Rectal smooth muscle tissue (tissue), 1 donor: ENCODE data around the gene DLG1.
"Not testable (repeated sequence)": the region's sequence is repeated elsewhere in the genome, so short reads cannot be mapped to it uniquely, and the experiment has no call there.

Source experiments
- H3K27ac ChIP-seq: one replicate; pipeline ENCODE4 v1.7.0; 2013; ENCODE audit warnings: low read depth, low read length, inconsistent platforms
- H3K27me3 ChIP-seq: one replicate; pipeline ENCODE4 v1.7.0; 2013; ENCODE audit warnings: low read length; ENCODE audit not compliant: control insufficient read depth, insufficient read depth
- H3K36me3 ChIP-seq: one replicate; pipeline ENCODE4 v1.7.0; 2013; ENCODE audit warnings: low read length; ENCODE audit not compliant: control insufficient read depth, insufficient read depth
- H3K4me1 ChIP-seq: one replicate; pipeline ENCODE4 v1.7.0; 2013; ENCODE audit warnings: low read length; ENCODE audit not compliant: control insufficient read depth, insufficient read depth
- H3K4me3 ChIP-seq: one replicate; pipeline ENCODE4 v1.7.0; 2013; ENCODE audit warnings: low read length
- H3K9ac ChIP-seq: one replicate; pipeline ENCODE4 v1.7.0; 2013; ENCODE audit warnings: low read length

DLG1 gene

GRCh38 chr3:197209366-197210260 lies 88.8 kb downstream of the DLG1 start:
- H3K9ac ChIP-seq: no peak overlapping the region
- no peaks in the 10 kb centered on the region for H3K27me3 ChIP-seq
- no peak overlapping the region for H3K27ac ChIP-seq

GRCh38 chr3:197206913-197207312 lies 91.5 kb downstream of the DLG1 start:
- Histone ChIP-seq H3K9ac (no peak overlapping the region), H3K27me3 (no peaks in the 10 kb centered on the region), H3K4me1 (no peaks in the 10 kb centered on the region), H3K36me3 (no peaks in the 10 kb centered on the region), H3K4me3 (no peak overlapping the region), H3K27ac (no peak overlapping the region)

More at GRCh38 chr3:197209366-197210260, 88.8 kb downstream of the DLG1 start:
- H3K36me3 ChIP-seq: no peaks in the 10 kb centered on the region
- H3K4me3 ChIP-seq: no peak overlapping the region
- H3K4me1 ChIP-seq: no peaks in the 10 kb centered on the region

- Histone ChIP-seq H3K27ac (no peak overlapping the region), H3K4me1 (no peaks in the 10 kb centered on the region), H3K36me3 (no peaks in the 10 kb centered on the region), H3K4me3 (no peak overlapping the region), H3K9ac (no peak overlapping the region), H3K27me3 (no peaks in the 10 kb centered on the region)
Measured at GRCh38 chr3:197205675-197206074, 92.7 kb downstream of the DLG1 start.

GRCh38 chr3:197205265-197205664 lies 93.1 kb downstream of the DLG1 start:
- H3K27ac ChIP-seq: no peak overlapping the region
- no peaks in the 10 kb centered on the region for H3K27me3 ChIP-seq
- H3K36me3 ChIP-seq: no peaks in the 10 kb centered on the region
- H3K9ac ChIP-seq: no peak overlapping the region
- no peak overlapping the region for H3K4me3 ChIP-seq
- H3K4me1 ChIP-seq: no peaks in the 10 kb centered on the region

GRCh38 chr3:197204736-197205135 lies 93.7 kb downstream of the DLG1 start:
- no peaks in the 10 kb centered on the region for H3K4me1 ChIP-seq
- no peak overlapping the region for H3K4me3 ChIP-seq
- H3K36me3 ChIP-seq: no peaks in the 10 kb centered on the region
- H3K27ac ChIP-seq: no peak overlapping the region
- H3K27me3 ChIP-seq: no peaks in the 10 kb centered on the region
- H3K9ac ChIP-seq: no peak overlapping the region

GRCh38 chr3:197203714-197204146 lies 94.7 kb downstream of the DLG1 start:
- Histone ChIP-seq H3K27ac (no peak overlapping the region), H3K27me3 (no peaks in the 10 kb centered on the region), H3K4me1 (no peaks in the 10 kb centered on the region), H3K9ac (no peak overlapping the region), H3K36me3 (no peaks in the 10 kb centered on the region), H3K4me3 (no peak overlapping the region)

GRCh38 chr3:197202694-197203093 lies 95.7 kb downstream of the DLG1 start:
- Histone ChIP-seq H3K36me3 (no peaks in the 10 kb centered on the region), H3K4me3 (no peak overlapping the region), H3K4me1 (no peaks in the 10 kb centered on the region)

GRCh38 chr3:197201791-197202452 lies 96.5 kb downstream of the DLG1 start:
- Histone ChIP-seq H3K36me3 (no peaks in the 10 kb centered on the region), H3K27ac (no peak overlapping the region), H3K4me1 (no peaks in the 10 kb centered on the region), H3K27me3 (no peaks in the 10 kb centered on the region), H3K4me3 (no peak overlapping the region), H3K9ac (no peak overlapping the region)

More at GRCh38 chr3:197202694-197203093, 95.7 kb downstream of the DLG1 start:
- H3K27me3 ChIP-seq: no peaks in the 10 kb centered on the region
- H3K27ac ChIP-seq: no peak overlapping the region
- H3K9ac ChIP-seq: no peak overlapping the region

GRCh38 chr3:197200856-197201255 lies 97.6 kb downstream of the DLG1 start:
- not testable (repeated sequence) for H3K4me3 ChIP-seq, H3K4me1 ChIP-seq, H3K27me3 ChIP-seq, H3K36me3 ChIP-seq, H3K9ac ChIP-seq, H3K27ac ChIP-seq

- H3K4me1 ChIP-seq: no peaks in the 10 kb centered on the region
- H3K36me3 ChIP-seq: no peaks in the 10 kb centered on the region
- H3K27ac ChIP-seq: no peak overlapping the region
- no peak overlapping the region for H3K4me3 ChIP-seq
- H3K27me3 ChIP-seq: no peaks in the 10 kb centered on the region
- no peak overlapping the region for H3K9ac ChIP-seq
Measured at GRCh38 chr3:197197334-197197733, 101.1 kb downstream of the DLG1 start.

GRCh38 chr3:197196192-197196591 lies 102.2 kb downstream of the DLG1 start:
- no peaks in the 10 kb centered on the region for H3K4me1 ChIP-seq

GRCh38 chr3:197195326-197195725 lies 103.1 kb downstream of the DLG1 start:
- Histone ChIP-seq H3K9ac (no peak overlapping the region), H3K27me3 (no peaks in the 10 kb centered on the region), H3K27ac (no peak overlapping the region), H3K4me1 (no peaks in the 10 kb centered on the region), H3K4me3 (no peak overlapping the region), H3K36me3 (no peaks in the 10 kb centered on the region)

More at GRCh38 chr3:197196192-197196591, 102.2 kb downstream of the DLG1 start:
- Histone ChIP-seq H3K27ac (no peak overlapping the region), H3K27me3 (no peaks in the 10 kb centered on the region), H3K36me3 (no peaks in the 10 kb centered on the region), H3K4me3 (no peak overlapping the region), H3K9ac (no peak overlapping the region)
